Stimulated activated CD8-positive, alpha-beta memory T cell treated with anti-CD3 and anti-CD28 coated beads, Interleukin-4, amount 100 ng/mL, for 48 hours (primary cell): ENCODE measurements around the gene KCNAB1.
"Not testable (repeated sequence)": the region's sequence is repeated elsewhere in the genome, so short reads cannot be mapped to it uniquely, and the experiment has no call there.

Experiments used
- DNase-seq: peaks from one replicate; pipeline ENCODE4 v3.0.0-alpha.2; 2020

The KCNAB1 gene

GRCh38 chr3:156551261-156551660 lies 430.9 kb downstream of the KCNAB1 start:
- no peak for DNase-seq

GRCh38 chr3:156551746-156552145 lies 431.4 kb downstream of the KCNAB1 start:
- no peak for DNase-seq

- DNase-seq: no peak
Observed at GRCh38 chr3:156552973-156553372, 432.6 kb downstream of the KCNAB1 start.

GRCh38 chr3:156553705-156554356 lies 433.5 kb downstream of the KCNAB1 start:
- DNase-seq: no peak

- no peak for DNase-seq
Observed at GRCh38 chr3:156554515-156554841, 434.1 kb downstream of the KCNAB1 start.

- DNase-seq: peak; percentile 98
Observed at GRCh38 chr3:156554842-156555687, 434.7 kb downstream of the KCNAB1 start, which contains the start of gene SSR3. Gene SSR3, minus strand, starts transcription at chr3:156555117. Its CDS starts 28 bp downstream, at chr3:156555089.

DNA sequence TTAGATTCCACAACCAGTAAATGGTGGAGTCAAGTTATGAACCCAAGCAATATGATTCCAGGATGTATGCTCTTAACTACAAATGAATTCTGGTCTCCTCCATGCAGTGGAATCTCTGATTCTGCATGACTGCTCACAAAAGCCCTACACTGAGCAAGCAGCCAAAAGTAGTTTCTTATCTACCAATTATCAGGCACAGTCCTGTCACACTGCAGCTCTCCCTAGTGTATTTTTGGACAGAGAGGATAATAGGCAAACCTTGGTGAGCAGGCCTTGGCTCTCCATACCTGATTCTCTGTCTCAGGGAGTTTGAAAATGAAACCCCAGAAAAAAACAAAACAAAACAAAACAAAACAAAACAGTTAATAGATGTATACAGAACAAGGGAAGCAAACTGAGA lies 438.0 kb downstream of the KCNAB1 start:
- DNase-seq: no peak

DNA sequence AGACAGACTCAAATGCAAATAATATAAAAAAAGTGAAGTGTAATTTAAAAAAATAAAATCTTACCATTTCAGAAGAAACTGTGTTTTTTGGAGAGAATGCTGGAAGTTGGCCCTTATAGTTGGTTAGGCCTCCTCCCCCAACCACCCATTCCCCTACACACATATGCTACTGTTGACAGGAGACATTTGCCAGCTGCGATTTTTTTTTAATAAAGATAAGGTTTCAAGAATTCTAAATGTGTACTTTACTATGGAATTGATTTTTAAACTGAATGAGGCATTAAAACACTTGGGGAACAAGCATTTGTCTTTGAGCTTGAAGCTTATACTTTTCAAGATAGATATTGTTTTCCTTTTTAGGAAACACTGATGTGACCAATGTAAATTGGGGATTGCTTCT lies 438.9 kb downstream of the KCNAB1 start:
- DNase-seq: no peak

DNA sequence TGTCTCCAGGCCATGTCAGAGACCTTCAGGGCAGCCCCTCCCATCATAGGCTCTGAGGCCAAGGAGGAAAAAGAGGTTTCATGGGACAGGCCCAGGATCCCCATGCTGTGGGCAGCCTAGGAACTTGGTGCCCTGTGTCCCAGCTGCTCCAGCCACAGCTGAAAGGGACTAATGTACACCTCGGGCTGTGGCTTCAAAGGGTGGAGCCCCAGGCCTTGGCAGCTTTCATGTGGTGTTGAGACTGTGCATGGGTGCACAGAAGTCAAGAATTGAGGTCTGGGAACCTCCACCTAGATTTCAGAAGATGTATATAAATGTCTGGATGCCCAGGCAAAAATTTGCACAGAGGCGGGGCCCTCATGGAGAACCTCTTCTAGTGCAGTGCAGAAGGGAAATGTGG lies 441.2 kb downstream of the KCNAB1 start:
- DNase-seq: no peak

DNA sequence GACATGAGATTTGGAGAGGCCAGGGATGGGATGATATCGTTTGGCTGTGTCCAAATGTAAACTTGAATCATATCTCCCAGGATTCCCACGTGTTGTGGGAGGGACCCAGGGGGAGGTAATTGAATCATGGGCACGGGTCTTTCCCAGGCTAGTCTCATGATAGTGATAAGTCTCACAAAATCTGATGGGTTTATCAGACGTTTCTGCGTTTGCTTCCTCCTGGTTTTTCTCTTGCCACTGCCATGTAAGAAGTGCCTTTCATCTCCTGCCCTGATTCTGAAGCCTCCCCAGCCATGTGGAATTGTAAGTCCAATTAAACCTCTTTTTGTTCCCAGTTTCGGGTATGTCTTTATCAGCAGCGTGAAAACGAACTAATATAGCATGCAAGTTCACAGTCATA lies 442.1 kb downstream of the KCNAB1 start:
- DNase-seq: not testable (repeated sequence)

GRCh38 chr3:156563900-156564682 lies 443.7 kb downstream of the KCNAB1 start:
- no peak for DNase-seq

DNA sequence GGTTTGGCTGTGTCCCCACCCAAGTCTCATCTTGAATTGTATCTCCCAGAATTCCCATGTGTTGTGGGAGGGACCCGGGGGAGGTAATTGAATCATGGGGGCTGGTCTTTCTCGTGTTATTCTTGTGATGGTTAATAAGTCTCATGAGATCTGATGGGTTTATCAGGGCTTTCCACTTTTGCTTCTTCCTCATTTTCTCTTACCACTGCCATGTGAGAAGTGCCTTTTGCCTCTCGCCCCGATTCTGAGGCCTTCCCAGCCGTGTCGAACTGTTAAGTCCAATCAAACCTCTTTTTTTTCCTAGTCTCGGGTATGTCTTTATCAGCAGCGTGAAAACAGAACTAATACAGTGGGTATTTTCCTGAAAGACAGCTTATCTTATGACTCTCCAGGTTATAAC lies 448.6 kb downstream of the KCNAB1 start:
- not testable (repeated sequence) for DNase-seq

DNA sequence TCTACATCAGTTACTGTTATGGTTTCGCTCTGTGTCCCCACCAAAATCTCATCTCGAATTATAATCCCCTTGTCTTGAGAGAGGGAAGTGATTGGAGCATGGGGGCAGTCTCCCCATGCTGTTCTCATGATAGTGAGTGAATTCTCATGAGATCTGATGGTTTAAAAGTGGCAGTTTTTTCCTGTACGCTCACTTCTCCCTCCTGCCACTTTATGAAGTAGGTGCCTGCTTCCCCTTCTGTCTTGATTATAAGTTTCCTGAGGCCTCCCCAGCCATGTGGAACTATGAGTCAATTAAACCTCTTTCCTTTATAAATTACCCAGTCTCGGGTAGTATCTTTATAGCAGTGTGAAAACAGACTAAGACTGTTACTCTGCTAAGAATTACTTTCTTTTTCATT lies 449.5 kb downstream of the KCNAB1 start:
- DNase-seq: not testable (repeated sequence)

DNA sequence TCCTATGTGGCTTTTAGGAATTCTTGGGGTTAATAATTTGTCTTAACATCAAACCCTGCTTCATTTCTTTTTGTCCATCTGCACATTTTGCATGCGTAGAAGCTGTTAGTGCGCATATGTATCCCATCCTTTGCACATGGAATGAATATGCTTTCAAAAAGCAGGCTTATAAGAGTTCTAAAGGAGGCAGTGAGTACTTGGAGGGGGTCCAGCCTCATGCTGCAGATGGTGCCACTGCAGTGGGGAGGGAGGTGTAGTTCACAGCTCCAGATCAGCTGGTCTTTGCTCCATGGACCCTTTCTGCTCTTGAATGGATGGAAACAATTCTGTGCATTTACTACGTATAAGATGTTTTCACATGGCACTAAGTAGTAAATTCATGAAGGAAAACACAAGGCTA lies 455.3 kb downstream of the KCNAB1 start:
- no peak for DNase-seq

DNA sequence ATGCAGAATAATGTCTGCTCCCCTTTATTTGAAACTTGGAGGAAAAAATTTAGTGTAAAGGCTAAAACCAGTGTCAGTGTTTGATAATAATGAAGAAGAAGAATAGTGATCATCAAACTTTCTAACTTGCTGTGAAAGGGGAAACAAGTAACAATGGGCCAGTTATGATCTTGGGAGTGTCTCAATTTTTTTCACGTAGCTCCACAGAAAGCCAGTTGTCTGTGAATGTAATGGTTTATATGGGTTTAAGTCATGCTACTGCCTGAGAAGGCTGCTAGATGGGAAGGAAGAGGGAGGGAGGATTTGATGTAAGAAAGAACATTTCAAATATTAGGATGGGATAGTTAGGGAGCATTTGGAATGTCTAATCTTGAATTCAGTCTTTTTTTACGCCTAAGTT lies 455.7 kb downstream of the KCNAB1 start:
- DNase-seq: no peak

- DNase-seq: no peak
Observed at GRCh38 chr3:156576651-156577348, 456.4 kb downstream of the KCNAB1 start.

GRCh38 chr3:156577736-156578135 lies 457.4 kb downstream of the KCNAB1 start:
- DNase-seq: no peak

- DNase-seq: no peak
Observed at GRCh38 chr3:156579427-156579851, 459.1 kb downstream of the KCNAB1 start.

DNA sequence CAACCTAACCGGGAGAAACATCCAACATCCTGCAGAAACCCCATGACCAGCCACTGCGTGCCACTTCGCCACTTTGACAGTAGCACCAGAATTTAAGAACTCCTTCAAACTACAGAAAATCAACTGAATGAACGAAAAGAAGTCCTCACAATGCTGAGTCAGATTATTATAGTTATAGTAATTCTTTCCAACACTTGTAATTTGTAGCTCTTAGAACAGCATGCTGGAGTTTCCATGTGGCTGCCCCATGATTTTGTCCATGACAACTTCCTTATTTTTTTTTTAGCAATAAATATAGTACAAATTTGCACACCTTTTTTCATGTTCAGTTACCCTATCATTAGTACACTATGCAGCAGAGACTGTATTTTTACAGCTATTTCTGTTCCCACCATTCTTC lies 460.7 kb downstream of the KCNAB1 start:
- DNase-seq: no peak

DNA sequence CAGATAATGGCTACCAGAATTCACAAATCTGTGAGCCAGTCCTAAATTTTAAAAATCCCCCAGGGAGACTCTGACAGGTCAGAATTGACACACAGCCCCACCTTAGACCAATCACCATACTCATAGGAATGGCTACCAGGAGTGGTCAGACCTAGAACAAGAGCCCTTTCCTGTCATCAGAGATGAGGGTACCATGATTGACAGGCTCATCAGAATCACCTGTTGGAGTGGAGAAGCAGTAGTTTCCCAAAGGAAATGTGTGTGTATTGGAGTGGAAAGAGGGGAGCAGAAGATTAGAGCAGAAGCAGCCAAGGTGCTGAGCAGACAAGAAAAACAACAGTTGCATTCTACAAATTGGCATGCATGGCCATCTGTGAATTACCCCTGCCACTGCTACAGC lies 461.6 kb downstream of the KCNAB1 start:
- no peak for DNase-seq

DNA sequence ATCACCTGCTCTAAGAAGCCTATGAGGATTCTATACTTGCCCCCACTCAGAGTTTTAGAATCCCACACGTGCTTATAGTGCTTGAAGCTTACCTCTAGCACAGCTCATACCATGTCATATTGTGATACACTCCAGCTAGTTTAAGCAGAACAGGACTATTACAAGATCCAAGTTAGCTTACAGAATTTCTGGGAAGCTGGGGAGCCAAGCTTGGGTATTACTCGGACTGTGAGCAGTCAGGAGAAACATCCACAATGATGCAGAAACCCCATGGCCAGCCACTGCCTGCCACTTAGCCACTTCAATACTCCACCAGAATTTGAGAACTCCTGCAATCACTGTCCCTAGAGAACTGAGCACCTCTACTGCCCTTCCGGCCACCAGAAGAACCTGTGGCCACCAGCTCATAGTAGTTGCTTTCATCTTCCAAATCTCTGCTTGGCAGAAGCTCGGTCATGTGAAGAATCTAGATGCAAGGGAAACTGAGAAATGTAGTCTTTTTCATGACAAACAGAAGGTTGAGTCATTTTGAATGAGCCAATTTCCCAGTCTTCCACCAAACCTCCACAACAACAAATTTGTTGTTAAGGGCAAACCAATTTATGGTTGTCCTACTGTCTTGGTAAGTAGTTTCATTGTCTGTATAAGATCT lies 462.3 kb downstream of the KCNAB1 start:
- no peak for DNase-seq

DNA sequence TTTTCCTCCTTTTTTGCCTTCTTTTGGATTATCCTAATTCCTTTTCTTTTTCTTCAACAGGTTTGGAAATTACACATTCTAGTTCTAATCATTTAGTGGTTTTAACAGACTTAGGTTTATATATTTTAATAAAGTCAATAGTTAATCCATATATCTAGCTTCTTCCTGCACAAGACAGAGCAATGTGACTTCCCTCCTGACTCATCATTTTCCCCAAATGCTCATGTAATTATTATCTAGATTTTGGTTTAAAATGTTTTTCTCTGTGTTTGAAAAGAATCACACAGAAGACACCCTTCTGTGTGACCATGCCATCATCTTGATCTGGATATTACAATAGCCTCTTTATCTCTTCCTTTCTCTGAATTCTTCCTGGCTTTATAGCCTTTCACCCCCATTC lies 463.1 kb downstream of the KCNAB1 start:
- DNase-seq: no peak
